GM06990 (cell line): ENCODE results near the gene DAZAP1.

Experiments used
- DNase-seq: peaks from one replicate; pipeline ENCODE4 v3.0.0-alpha.2; 2011; ENCODE audit not compliant: insufficient read length; ENCODE audit errors: extremely low read depth
- H3K27me3 ChIP-seq: replicated peaks from 2 replicates; pipeline ENCODE4 v1.6.0; 2011; ENCODE audit warnings: low read length; ENCODE audit not compliant: control insufficient read depth, insufficient read depth
- H3K36me3 ChIP-seq: 2 replicates; pipeline ENCODE4 v1.5.1; 2011; ENCODE audit warnings: low read length; ENCODE audit not compliant: control insufficient read depth, insufficient read depth
- H3K4me3 ChIP-seq: replicated peaks from 2 replicates; pipeline ENCODE4 v1.5.1; 2011; ENCODE audit warnings: low read depth, mild to moderate bottlenecking, control low read depth, low read length
- TF ChIP-seq, protein P1 (sequence below): IDR thresholded peaks from 2 replicates; pipeline ENCODE4 v1.5.1; 2011; ENCODE audit warnings: low read length, control low read depth, mild to moderate bottlenecking, inconsistent platforms; ENCODE audit not compliant: insufficient read depth, poor library complexity, severe bottlenecking

The DAZAP1 gene

DNA sequence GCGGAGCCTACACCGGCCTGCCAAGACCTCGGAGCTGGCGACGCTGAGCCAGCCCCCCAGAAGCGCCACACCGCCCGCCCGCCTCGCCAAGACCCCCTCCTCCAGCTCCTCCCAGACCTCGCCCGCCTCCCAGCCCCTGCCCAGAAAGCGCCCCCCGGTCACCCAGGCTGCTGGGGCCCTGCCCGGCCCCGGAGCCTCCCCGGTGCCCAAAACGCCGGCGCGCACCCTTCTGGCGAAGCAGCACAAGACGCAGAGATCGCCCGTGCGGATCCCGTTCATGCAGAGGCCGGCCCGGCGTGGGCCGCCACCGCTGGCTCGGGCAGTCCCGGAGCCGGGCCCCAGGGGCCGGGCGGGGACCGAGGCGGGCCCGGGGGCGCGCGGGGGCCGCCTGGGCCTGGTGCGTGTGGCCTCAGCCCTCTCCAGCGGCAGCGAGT is 61.5 kb downstream of the DAZAP1 start:
- peak; percentile 33 for DNase-seq
- no peak overlapping the region for H3K4me3 ChIP-seq
- TF ChIP-seq, protein P1, sequence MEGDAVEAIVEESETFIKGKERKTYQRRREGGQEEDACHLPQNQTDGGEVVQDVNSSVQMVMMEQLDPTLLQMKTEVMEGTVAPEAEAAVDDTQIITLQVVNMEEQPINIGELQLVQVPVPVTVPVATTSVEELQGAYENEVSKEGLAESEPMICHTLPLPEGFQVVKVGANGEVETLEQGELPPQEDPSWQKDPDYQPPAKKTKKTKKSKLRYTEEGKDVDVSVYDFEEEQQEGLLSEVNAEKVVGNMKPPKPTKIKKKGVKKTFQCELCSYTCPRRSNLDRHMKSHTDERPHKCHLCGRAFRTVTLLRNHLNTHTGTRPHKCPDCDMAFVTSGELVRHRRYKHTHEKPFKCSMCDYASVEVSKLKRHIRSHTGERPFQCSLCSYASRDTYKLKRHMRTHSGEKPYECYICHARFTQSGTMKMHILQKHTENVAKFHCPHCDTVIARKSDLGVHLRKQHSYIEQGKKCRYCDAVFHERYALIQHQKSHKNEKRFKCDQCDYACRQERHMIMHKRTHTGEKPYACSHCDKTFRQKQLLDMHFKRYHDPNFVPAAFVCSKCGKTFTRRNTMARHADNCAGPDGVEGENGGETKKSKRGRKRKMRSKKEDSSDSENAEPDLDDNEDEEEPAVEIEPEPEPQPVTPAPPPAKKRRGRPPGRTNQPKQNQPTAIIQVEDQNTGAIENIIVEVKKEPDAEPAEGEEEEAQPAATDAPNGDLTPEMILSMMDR = no peak
- H3K27me3 ChIP-seq = no peaks in the 10 kb centered on the region; the same call in 1 of the 2 replicates
- H3K36me3 ChIP-seq = no peaks in the 10 kb centered on the region; the same call in 1 of the 2 replicates

DNA sequence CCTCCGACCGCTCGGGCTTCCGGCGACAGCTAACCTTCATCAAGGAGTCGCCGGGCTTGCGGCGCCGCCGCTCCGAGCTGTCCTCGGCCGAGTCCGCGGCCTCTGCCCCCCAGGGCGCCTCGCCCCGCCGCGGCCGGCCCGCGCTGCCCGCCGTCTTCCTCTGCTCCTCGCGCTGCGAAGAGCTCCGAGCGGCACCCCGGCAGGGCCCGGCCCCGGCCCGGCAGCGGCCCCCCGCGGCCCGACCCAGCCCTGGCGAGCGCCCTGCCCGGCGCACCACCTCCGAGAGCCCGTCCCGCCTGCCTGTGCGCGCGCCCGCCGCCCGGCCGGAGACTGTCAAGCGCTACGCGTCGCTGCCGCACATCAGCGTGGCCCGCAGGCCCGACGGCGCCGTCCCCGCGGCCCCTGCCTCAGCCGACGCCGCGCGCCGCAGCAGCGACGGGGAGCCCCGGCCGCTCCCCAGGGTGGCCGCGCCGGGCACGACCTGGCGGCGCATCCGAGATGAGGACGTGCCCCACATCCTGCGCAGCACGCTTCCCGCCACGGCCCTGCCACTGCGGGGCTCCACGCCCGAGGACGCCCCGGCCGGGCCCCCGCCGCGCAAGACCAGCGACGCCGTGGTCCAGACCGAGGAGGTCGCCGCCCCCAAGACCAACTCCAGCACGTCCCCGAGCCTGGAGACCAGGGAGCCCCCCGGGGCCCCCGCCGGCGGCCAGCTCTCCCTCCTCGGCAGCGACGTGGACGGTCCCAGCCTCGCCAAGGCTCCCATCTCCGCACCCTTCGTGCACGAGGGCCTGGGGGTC is 62.1 kb downstream of the DAZAP1 start:
- H3K27me3 ChIP-seq = no peaks in the 10 kb centered on the region; the same call in 1 of the 2 replicates
- peaks cover under 1% of the 10 kb centered on the region for H3K36me3 ChIP-seq
- no peak overlapping the region for H3K4me3 ChIP-seq
- TF ChIP-seq, protein P1 = no peak
- DNase-seq = peak; percentile 23

DNA sequence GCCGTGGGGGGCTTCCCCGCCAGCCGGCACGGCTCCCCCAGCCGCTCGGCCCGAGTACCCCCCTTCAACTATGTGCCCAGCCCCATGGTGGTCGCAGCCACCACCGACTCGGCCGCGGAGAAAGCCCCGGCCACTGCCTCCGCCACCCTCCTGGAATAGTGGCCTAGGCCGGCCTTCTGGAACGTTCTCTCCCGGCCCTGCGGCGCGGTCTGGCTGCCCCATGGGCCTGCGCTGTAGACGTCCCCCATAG is 62.6 kb downstream of the DAZAP1 start:
- Histone ChIP-seq H3K27me3 (no peaks in the 10 kb centered on the region; the same call in 1 of the 2 replicates), H3K36me3 (peaks cover 2% of the 10 kb centered on the region), H3K4me3 (no peak overlapping the region)
- DNase-seq = no peak
- TF ChIP-seq, protein P1 = no peak

DNA sequence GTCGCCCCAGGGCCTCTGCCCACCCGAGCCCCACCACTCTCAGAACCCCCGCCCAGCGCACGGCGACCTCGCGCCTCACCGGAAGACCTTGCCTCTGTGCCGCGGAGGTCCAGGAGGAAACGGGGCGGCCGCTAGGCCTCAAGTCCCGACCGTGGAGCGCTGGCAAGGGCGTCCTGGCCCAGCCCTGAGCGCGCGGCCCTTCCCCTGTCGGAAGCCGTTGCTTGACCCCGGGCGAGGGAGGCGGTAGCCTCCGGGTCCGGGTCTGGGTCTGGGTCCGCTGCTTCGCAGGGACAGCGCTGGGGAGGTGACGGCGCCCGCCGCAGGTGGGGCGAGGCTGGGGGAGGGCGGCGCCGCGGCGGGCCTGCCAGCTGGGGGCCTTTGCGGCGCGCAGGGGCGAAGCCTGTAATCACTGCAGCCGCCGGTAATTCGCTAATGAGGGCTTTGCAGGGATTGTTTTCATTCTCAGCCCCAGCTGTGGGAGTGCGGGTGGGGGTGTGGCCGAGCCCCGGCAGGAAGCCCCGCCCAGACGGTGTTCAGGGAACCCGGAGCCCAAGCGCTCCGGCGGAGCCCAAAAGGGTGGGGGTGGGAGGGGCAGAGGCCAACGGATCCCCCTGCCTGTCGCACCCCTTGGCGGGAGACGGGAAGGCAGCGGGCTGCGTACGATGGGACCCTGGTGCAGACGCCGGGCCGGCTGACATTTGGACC is 63.1 kb downstream of the DAZAP1 start:
- peaks cover 2% of the 10 kb centered on the region for H3K36me3 ChIP-seq
- no peaks in the 10 kb centered on the region; the same call in 1 of the 2 replicates for H3K27me3 ChIP-seq
- H3K4me3 ChIP-seq = peak overlapping the region; percentile 31
- DNase-seq = peak; percentile 51
- TF ChIP-seq, protein P1 = no peak

DNA sequence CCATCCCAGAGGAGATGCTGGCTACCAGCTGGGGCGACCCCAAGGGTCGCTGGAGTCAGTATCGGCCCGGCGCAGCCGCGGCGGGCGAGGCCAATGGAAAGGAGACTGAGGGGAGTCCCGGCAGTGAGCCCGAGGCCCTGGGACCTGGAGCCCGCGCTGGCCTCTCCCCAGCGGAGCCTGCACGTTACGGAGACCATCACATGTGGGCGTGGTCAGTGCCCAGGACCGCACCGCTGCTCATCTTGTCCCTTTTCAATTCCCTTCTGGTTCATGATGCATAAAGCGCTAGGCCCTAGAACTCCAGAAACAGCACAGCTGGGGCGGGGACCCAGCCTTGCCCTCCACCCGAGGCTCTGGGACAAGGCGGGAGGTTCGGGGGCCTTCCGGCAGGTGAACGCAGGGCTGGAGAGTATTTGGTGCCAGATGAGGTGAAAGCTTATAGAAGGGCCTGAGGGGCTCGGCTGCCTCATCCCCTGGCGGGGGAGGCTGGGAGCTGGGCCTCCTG is 63.7 kb downstream of the DAZAP1 start:
- peak overlapping the region; percentile 31 for H3K4me3 ChIP-seq
- TF ChIP-seq, protein P1 = no peak
- peaks cover 6% of the 10 kb centered on the region for H3K36me3 ChIP-seq
- DNase-seq = peak; percentile 34
- no peaks in the 10 kb centered on the region; the same call in 1 of the 2 replicates for H3K27me3 ChIP-seq
